ENCODE results near the gene FSD2. TPM values are rescaled to one million over a fixed set of nuclear protein-coding genes. Genes with fewer than 3 reads are reported as not detected.
A peak's percentile ranks its signal among the peaks of the same experiment; 100 is the strongest.
"Not testable (repeated sequence)": the region's sequence is repeated elsewhere in the genome, so short reads cannot be mapped to it uniquely, and the experiment has no call there.

The FSD2 gene
- total RNA-seq, 1 donor: under 0.01 TPM

GRCh38 chr15:82748315-82748714 lies 57.6 kb downstream of the FSD2 start:
- Histone ChIP-seq H3K4me3 (ENCODE audit: low read length) (no peak overlapping the region), H3K4me1 (ENCODE audit: insufficient read depth, low read length) (peaks cover 32% of the 10 kb centered on the region), H3K27me3 (ENCODE audit: insufficient read depth, low read length) (no peaks in the 10 kb centered on the region), H3K9me3 (ENCODE audit: low read depth, low read length) (no peaks in the 10 kb centered on the region)

DNA sequence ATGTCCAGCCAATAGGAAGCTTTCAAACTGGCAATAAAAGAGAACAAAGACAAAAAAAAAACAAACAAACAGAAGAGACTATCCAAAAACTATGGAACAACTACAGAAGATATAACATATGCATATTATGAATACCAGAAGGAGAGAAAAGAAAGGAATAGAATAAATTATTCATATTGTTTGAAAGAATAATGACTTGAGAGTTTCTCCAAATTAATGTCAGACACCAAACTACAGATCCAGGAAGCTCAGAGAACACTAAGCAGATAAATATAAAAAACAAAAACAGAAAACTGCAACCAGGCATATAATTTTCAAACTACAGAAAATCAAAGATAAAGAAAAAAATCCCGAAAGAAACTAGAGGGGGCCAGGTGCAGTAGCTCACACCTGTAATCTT lies 62.1 kb downstream of the FSD2 start:
- no peaks in the 10 kb centered on the region for H3K4me1 ChIP-seq (ENCODE audit: insufficient read depth, low read length)
- H3K27me3 ChIP-seq (ENCODE audit: insufficient read depth, low read length): no peaks in the 10 kb centered on the region
- H3K4me3 ChIP-seq (ENCODE audit: low read length): no peak overlapping the region
- no peaks in the 10 kb centered on the region for H3K9me3 ChIP-seq (ENCODE audit: low read depth, low read length)

DNA sequence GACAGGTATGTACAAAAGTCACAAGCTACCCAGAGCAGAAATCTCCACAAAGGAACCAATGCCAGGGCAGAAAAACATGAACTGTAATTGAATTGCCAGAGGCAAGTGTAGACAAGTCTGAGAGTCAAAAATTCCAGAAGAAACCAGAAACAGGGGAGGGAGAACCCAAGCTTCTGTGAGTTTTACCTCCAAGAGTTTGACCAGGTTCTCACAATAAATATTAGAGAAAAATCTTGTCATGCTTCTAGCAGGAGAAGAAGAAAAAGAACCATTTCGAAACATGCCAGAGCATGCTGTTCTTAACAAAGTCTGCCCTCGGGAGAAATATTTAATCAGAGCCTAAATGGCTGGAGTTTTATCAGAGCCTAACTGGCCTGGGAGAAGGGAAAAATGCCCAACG lies 63.7 kb downstream of the FSD2 start:
- no peaks in the 10 kb centered on the region for H3K27me3 ChIP-seq (ENCODE audit: insufficient read depth, low read length)
- H3K4me3 ChIP-seq (ENCODE audit: low read length): no peak overlapping the region
- H3K4me1 ChIP-seq (ENCODE audit: insufficient read depth, low read length): no peaks in the 10 kb centered on the region
- H3K9me3 ChIP-seq (ENCODE audit: low read depth, low read length): no peaks in the 10 kb centered on the region

DNA sequence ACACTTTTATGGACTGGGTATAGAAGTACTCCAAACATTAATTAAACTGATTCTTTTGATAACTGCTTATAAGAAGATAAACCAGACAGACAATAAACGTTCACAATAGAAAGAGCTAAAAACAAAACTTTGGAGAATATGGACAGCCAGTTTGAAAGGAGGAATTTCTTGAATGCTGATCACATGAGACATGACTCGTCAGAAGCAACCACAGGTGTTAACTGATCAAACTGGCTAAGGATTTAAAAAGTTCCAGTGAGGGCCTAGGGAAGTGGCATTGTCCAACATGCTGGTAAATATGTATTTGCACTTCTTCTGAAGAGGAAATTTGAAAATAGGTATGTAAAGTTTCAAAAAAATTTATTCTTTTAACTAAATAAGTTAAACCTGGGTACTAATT lies 66.8 kb downstream of the FSD2 start:
- Histone ChIP-seq H3K4me3 (ENCODE audit: low read length) (no peak overlapping the region), H3K27me3 (ENCODE audit: insufficient read depth, low read length) (no peaks in the 10 kb centered on the region), H3K9me3 (ENCODE audit: low read depth, low read length) (no peaks in the 10 kb centered on the region), H3K4me1 (ENCODE audit: insufficient read depth, low read length) (no peaks in the 10 kb centered on the region)

DNA sequence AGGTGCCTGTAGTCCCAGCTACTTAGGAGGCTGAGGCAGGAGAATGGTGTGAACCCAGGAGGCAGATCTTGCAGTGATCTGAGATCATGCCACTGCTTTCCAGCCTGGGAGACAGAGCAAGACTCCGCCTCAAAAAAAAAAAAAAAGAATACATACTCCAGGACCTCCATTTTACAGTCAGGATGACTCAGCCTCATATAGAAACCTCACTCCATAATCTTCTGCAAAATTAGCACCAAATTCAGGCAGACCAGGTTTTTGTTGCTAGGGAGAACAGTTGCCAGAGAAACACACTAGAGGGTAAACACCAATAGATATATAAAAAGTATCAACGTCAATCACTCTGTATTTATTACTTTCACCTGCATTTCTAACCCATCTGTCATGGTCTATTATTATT lies 67.9 kb downstream of the FSD2 start:
- Histone ChIP-seq H3K4me3 (ENCODE audit: low read length) (no peak overlapping the region), H3K4me1 (ENCODE audit: insufficient read depth, low read length) (no peaks in the 10 kb centered on the region), H3K9me3 (ENCODE audit: low read depth, low read length) (no peaks in the 10 kb centered on the region), H3K27me3 (ENCODE audit: insufficient read depth, low read length) (no peaks in the 10 kb centered on the region)

GRCh38 chr15:82731527-82731926 lies 74.3 kb downstream of the FSD2 start:
- Histone ChIP-seq H3K9me3 (ENCODE audit: low read depth, low read length) (no peaks in the 10 kb centered on the region), H3K4me3 (ENCODE audit: low read length) (no peak overlapping the region), H3K4me1 (ENCODE audit: insufficient read depth, low read length) (no peaks in the 10 kb centered on the region), H3K27me3 (ENCODE audit: insufficient read depth, low read length) (no peaks in the 10 kb centered on the region)

- no peak overlapping the region for H3K4me3 ChIP-seq (ENCODE audit: low read length)
- H3K4me1 ChIP-seq (ENCODE audit: insufficient read depth, low read length): no peaks in the 10 kb centered on the region
- H3K27me3 ChIP-seq (ENCODE audit: insufficient read depth, low read length): no peaks in the 10 kb centered on the region
- no peaks in the 10 kb centered on the region for H3K9me3 ChIP-seq (ENCODE audit: low read depth, low read length)
Observed at GRCh38 chr15:82730022-82730530, 75.8 kb downstream of the FSD2 start.

DNA sequence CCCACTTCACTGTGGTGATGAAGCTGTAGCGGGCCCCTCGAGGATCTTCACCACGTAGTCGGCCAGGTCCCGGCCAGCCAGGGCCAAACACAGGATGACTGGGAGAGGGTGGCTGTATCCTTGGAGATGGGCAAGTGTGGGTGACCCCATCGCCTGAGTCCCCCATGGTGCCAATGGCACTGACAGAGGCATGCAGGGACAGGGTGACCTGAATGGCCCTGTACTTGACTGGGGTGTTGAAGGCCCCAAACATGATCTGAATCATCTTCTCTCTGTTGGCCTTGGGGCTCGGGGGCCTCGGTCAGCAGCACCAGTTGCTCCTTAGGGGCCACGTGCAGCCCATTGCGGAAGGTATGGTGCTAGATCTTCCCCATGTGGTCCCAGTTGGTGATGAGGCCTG lies 79.1 kb downstream of the FSD2 start:
- Histone ChIP-seq H3K4me3 (ENCODE audit: low read length) (no peak overlapping the region), H3K4me1 (ENCODE audit: insufficient read depth, low read length) (no peaks in the 10 kb centered on the region), H3K9me3 (ENCODE audit: low read depth, low read length) (no peaks in the 10 kb centered on the region), H3K27me3 (ENCODE audit: insufficient read depth, low read length) (no peaks in the 10 kb centered on the region)

DNA sequence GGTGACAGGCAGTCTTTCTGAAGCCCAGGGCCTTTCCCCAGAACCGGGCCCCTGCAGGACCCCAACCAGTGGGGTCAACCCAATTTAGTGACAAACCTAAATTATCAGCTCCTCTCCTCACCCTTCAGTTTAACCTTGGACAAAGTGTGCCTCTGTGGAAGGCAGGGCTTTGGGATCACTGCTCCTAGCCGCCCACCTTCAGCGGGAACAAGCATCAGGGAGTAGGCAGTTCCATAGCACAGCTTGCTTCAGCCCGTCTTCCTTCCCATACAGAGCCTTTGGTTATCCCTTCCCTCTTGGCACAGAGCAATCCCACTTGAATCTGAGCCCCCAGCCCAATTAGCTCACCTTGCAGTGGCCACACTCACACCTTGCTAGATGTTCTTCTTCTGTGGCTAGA lies 90.9 kb downstream of the FSD2 start:
- no peaks in the 10 kb centered on the region for H3K9me3 ChIP-seq (ENCODE audit: low read depth, low read length)
- peaks cover 3% of the 10 kb centered on the region for H3K4me1 ChIP-seq (ENCODE audit: insufficient read depth, low read length)
- peaks cover 4% of the 10 kb centered on the region for H3K27me3 ChIP-seq (ENCODE audit: insufficient read depth, low read length)
- H3K4me3 ChIP-seq (ENCODE audit: low read length): no peak overlapping the region

GRCh38 chr15:82714016-82714415 lies 91.9 kb downstream of the FSD2 start:
- no peak overlapping the region for H3K4me3 ChIP-seq (ENCODE audit: low read length)
- peaks cover 5% of the 10 kb centered on the region for H3K27me3 ChIP-seq (ENCODE audit: insufficient read depth, low read length)
- H3K9me3 ChIP-seq (ENCODE audit: low read depth, low read length): no peaks in the 10 kb centered on the region
- peaks cover 8% of the 10 kb centered on the region for H3K4me1 ChIP-seq (ENCODE audit: insufficient read depth, low read length)

DNA sequence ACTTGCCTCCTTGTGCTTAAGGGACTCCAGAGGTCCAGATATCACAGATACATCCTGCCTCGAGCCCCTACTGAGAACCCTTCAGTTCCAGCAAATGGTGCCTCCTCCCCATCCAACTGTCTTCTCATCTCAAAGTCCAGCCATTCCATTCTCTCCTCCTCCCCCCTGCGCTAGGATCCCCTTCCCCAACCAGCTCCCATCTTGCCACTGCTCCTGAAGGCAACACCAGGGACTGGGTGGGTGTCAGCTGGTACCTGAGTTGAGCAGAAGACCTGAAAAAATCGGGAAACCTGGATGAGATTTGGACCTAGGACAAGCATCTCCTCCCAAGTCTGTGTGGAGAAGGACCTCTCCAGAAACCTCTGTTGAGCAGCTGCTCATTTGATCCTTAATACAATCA lies 93.8 kb downstream of the FSD2 start:
- Histone ChIP-seq H3K27me3 (ENCODE audit: insufficient read depth, low read length) (peaks cover 9% of the 10 kb centered on the region), H3K4me1 (ENCODE audit: insufficient read depth, low read length) (peaks cover 11% of the 10 kb centered on the region), H3K4me3 (ENCODE audit: low read length) (no peak overlapping the region), H3K9me3 (ENCODE audit: low read depth, low read length) (no peaks in the 10 kb centered on the region)

GRCh38 chr15:82710926-82711490 lies 94.9 kb downstream of the FSD2 start:
- H3K9me3 ChIP-seq (ENCODE audit: low read depth, low read length): no peaks in the 10 kb centered on the region
- H3K27me3 ChIP-seq (ENCODE audit: insufficient read depth, low read length): peaks cover 9% of the 10 kb centered on the region
- no peak overlapping the region for H3K4me3 ChIP-seq (ENCODE audit: low read length)
- peaks cover 11% of the 10 kb centered on the region for H3K4me1 ChIP-seq (ENCODE audit: insufficient read depth, low read length)

DNA sequence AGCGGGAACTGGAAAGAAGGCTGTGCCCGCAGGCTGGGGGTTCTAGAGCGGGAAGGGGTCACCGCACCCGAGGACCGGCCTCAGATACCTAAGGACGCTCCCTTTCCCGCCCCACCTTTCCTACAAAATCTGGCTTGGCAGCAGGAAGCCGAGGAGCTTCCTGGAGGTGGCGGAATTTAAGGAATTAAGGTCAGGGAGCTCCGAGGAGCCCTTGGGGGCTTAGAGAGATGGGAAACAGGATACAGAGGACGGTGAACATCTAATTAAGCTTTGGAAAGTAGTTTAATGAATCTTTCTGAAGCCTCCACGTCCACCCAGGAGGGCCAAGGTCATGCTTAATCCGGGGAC lies 95.7 kb downstream of the FSD2 start:
- Histone ChIP-seq H3K27me3 (ENCODE audit: insufficient read depth, low read length) (peaks cover 9% of the 10 kb centered on the region), H3K9me3 (ENCODE audit: low read depth, low read length) (no peaks in the 10 kb centered on the region), H3K4me1 (ENCODE audit: insufficient read depth, low read length) (peaks cover 11% of the 10 kb centered on the region), H3K4me3 (ENCODE audit: low read length) (peak overlapping the region; percentile 41)

DNA sequence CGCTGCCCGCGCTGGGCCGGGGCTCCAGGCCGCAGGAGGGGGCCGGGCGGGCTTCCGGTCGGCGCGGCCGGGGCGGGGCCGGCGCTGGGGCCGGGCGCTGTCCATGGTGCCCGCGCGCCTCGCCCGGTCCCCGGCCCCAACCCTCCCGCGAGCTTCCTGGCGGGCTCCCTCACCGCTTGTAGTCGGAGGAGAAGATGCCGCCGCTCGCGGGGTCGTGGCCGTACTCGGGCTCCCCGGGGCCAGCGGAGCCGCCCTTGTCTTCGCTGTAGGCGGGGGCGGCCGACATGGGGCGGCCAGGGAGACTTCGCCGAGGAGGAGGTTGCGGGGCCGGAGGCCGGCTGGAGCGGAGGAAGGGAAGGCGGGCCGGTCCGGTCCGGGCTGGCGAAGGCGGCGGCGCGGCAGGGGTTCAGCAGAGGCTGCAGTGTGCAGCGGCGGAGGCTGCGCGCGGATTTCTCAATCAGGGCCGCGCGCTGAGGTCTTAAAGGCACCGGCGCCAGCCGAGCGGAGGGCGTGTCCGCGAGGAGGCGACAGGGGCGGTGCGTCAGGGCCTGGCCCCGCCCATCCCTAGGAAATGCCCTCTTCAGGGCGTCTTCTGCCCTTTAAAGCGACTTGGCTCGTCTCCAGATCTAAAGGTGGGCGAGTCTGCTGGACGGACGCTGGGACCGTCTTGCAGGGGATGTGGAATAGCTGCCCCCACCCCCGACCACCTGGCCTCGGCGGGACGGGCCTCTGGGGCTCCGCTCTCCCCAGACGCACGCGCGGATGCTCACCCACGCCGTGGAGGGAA lies 96.3 kb downstream of the FSD2 start, which contains the start of gene AP3B2:
Gene AP3B2, minus strand, starts transcription at position 455 of the 787 bp plus-strand sequence. Its CDS starts 169 bp downstream, at position 286.
- Histone ChIP-seq H3K4me1 (ENCODE audit: insufficient read depth, low read length) (peaks cover 11% of the 10 kb centered on the region), H3K4me3 (ENCODE audit: low read length) (peak within 1 kb of the TSS; percentile 41), H3K27me3 (ENCODE audit: insufficient read depth, low read length) (peaks cover 9% of the 10 kb centered on the region), H3K9me3 (ENCODE audit: low read depth, low read length) (no peaks in the 10 kb centered on the region)

DNA sequence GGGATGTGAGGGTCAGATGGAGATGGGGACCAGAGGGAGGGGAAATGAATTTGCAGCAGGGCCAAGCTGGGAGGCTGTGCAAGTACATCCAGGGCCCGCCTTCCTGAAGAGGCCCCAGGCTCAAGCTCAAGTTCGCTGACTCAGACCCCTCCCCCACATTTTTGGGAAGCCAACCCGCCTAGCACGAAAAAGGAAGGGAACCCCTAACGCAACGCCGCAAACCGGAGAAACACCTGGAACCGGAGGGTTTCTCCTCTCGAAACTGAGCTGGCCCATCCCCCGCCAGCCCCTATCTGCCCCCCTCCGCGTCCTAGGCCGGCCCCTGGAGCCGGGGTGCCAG lies 96.8 kb downstream of the FSD2 start:
- Histone ChIP-seq H3K4me3 (ENCODE audit: low read length) (peak overlapping the region; percentile 15), H3K4me1 (ENCODE audit: insufficient read depth, low read length) (peaks cover 11% of the 10 kb centered on the region), H3K9me3 (ENCODE audit: low read depth, low read length) (no peaks in the 10 kb centered on the region), H3K27me3 (ENCODE audit: insufficient read depth, low read length) (peaks cover 9% of the 10 kb centered on the region)

DNA sequence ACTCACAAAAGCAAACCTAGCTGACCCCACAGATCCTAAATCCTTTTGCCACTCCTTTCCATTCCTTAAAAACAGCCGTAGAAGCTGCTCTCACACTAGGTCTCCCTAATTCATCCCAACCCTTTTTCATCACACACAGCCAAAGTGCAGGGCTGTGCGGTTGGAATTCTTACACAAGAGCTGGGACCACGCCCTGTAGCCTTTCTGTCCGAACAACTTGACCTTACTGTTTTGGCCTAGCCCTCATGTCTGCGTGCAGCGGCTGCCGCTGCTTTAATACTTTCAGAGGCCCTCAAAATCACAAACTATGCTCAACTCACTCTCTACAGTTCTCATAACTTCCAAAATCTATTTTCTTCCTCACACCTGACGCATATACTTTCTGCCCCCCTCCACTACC lies 100.0 kb downstream of the FSD2 start:
- H3K4me1 ChIP-seq (ENCODE audit: insufficient read depth, low read length): peaks cover 11% of the 10 kb centered on the region
- not testable (repeated sequence) for H3K27me3 ChIP-seq (ENCODE audit: insufficient read depth, low read length); H3K9me3 ChIP-seq (ENCODE audit: low read depth, low read length); H3K4me3 ChIP-seq (ENCODE audit: low read length)
